ENCODE measurements around the gene SHD.
"Not testable (repeated sequence)": the region's sequence is repeated elsewhere in the genome, so short reads cannot be mapped to it uniquely, and the experiment has no call there.

SHD gene

GRCh38 chr19:4267101-4267900 is 11.8 kb upstream of the SHD start:
- DNase-seq: peak; percentile 83

GRCh38 chr19:4267901-4268815 is 10.9 kb upstream of the SHD start:
- no peak for DNase-seq

GRCh38 chr19:4268816-4269430 is 10.1 kb upstream of the SHD start:
- DNase-seq: no peak

- DNase-seq: no peak
Observed at GRCh38 chr19:4272894-4273293, 6.2 kb upstream of the SHD start.

- DNase-seq: not testable (repeated sequence)
Observed at GRCh38 chr19:4274321-4274686, 4.8 kb upstream of the SHD start.

GRCh38 chr19:4277191-4277696 is 1.8 kb upstream of the SHD start:
- no peak for DNase-seq

- DNase-seq: no peak
Observed at GRCh38 chr19:4278010-4278409, 1.1 kb upstream of the SHD start.

GRCh38 chr19:4279267-4279529 is 132 bp downstream of the SHD start:
- DNase-seq: no peak

GRCh38 chr19:4279530-4280422 is 710 bp downstream of the SHD start:
- DNase-seq: no peak

- peak; percentile 57 for DNase-seq
Observed at GRCh38 chr19:4284176-4284958, 5.3 kb downstream of the SHD start.

- DNase-seq: no peak
Observed at GRCh38 chr19:4284974-4285373, 5.9 kb downstream of the SHD start.

GRCh38 chr19:4286141-4286540 is 7.1 kb downstream of the SHD start:
- not testable (repeated sequence) for DNase-seq

GRCh38 chr19:4288091-4288777 is 9.2 kb downstream of the SHD start:
- DNase-seq: no peak

- no peak for DNase-seq
Observed at GRCh38 chr19:4291184-4291732, 12.2 kb downstream of the SHD start.

- no peak for DNase-seq
Observed at GRCh38 chr19:4292515-4292914, 13.4 kb downstream of the SHD start.

- DNase-seq: no peak
Observed at GRCh38 chr19:4294389-4294788, 15.3 kb downstream of the SHD start.

- DNase-seq: peak; percentile 52
Observed at GRCh38 chr19:4295972-4296771, 17.1 kb downstream of the SHD start.

- DNase-seq: no peak
Observed at GRCh38 chr19:4297901-4298809, 19.1 kb downstream of the SHD start.

All from hematopoietic multipotent progenitor cell treated with erythropoietin and hydrocortisone succinate and interleukin-3 and kit ligand, for 6 days (in vitro differentiated cells).